Activated CD4-positive, alpha-beta T cell treated with anti-CD3 and anti-CD28 coated beads for 36 hours (primary cell): Measurements from ENCODE around the gene TNFRSF14. TPM values are rescaled to one million over a fixed set of nuclear protein-coding genes. Genes with fewer than 3 reads are reported as not detected.

Experiments used
- ATAC-seq: fragments of 200-7000 bp; cut with Tn5 transposase; one replicate; pipeline ENCODE4 v1.10.0; 2021; ENCODE audit warnings: mild to moderate bottlenecking, moderate library complexity
- CTCF ChIA-PET: fragments of 350-600 bp; sonication (Branson Sonifier 250); formaldehyde crosslinking; loops from one replicate; lab custom pipeline; 2021; ENCODE audit warnings: antibody characterized with exemption; lab: Charles Lee
- POLR2A ChIA-PET: fragments of 350-600 bp; sonication (Branson Sonifier 250); formaldehyde crosslinking; loops from one replicate; lab custom pipeline; 2021; ENCODE audit warnings: antibody characterized with exemption, inconsistent platforms; lab: Charles Lee
- DNase-seq: peaks from one replicate; pipeline ENCODE4 v3.0.0-alpha.2; 2020
- H3K27ac Mint-ChIP-seq: one replicate; pipeline ENCODE4 v1.8.0; 2021; ENCODE audit warnings: mixed read lengths
- H3K27me3 Mint-ChIP-seq: one replicate; pipeline ENCODE4 v1.8.0; 2021; ENCODE audit warnings: mixed read lengths
- H3K36me3 Mint-ChIP-seq: one replicate; pipeline ENCODE4 v1.8.0; 2021; ENCODE audit warnings: low read depth, mixed read lengths
- H3K4me1 Mint-ChIP-seq: one replicate; pipeline ENCODE4 v1.8.0; 2021; ENCODE audit warnings: mixed read lengths
- H3K4me3 Mint-ChIP-seq: one replicate; pipeline ENCODE4 v1.8.0; 2021; ENCODE audit warnings: mild to moderate bottlenecking, moderate library complexity, mixed read lengths
- H3K9me3 Mint-ChIP-seq: one replicate; pipeline ENCODE4 v1.8.0; 2021; ENCODE audit warnings: low read depth, mixed read lengths
- intact Hi-C, 2 experiments: fragments of 100-400 bp; cut with DNase I in 1 of 2; cut with micrococcal nuclease in 1 of 2; formaldehyde crosslinking; loops; one replicate each; pipeline versions ENCODE4 v1.14.2 to v1.15.1; 2022 to 2024; cut with DNase I, micrococcal nuclease
- total RNA-seq, 2 experiments: library from RNA; stranded (reverse); gene quantifications; one replicate each; pipeline ENCODE4 v1.2.3, GENCODE V29; 2021

TNFRSF14 gene
- total RNA-seq, 2 experiments from 2014 or later = 135 to 145 TPM

DNA sequence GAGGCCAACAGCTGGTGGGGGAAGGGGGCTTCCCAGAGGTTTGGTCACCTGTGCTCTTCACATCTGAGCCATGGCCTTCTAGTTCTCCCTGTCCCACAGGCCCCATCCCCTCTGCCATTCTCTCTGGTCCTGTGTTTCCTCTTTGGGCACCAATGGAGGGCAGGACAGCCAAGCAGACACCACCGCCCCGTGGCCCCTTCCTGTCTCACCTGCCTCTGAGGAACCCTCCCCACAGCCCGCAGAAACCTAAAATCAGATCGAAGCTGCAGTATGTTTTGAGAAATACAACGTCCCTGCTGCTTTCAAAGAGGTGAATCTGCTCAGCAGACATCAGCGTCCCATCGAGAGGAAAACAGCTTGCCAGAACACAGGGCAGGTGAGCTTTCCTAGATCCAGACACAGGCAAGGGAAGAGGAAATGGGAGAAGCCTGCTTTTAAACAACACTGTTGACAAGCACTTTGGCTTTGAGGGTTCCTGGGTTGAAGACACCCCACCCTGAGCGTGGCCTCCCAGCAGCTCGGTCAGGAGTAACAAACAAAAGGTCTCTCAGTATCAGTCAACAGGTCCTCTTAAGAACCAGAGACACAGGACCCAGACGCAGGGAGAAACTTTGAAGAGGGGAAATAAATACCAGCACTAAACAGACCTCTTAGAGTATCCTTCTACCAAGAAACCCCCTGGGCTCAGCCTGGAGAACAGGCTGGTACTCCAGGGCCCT, 32.1 kb upstream of the TNFRSF14 start:
- Mint-ChIP-seq H3K4me3 (peak overlapping the region; percentile 77), H3K27ac (peak overlapping the region; percentile 87), H3K36me3 (peaks cover 11% of the 10 kb centered on the region), H3K9me3 (no peaks in the 10 kb centered on the region), H3K27me3 (no peaks in the 10 kb centered on the region), H3K4me1 (peaks cover 42% of the 10 kb centered on the region)
- POLR2A ChIA-PET = interaction anchor here (0.5 kb wide), 1 partner anchor 1014 kb away, joined by 3 read pairs; no protein-coding TSS in a partner anchor
- DNase-seq = peak; percentile 61
- ATAC-seq = no peak
- CTCF ChIA-PET = interaction anchor here (0.6 to 1.3 kb wide), 7 partner anchors 10 to 117 kb away, joined by 3 to 5 read pairs (median 4); no protein-coding TSS in a partner anchor
- intact Hi-C loops = loop anchor here (1.0 to 10.0 kb wide), 3 partner anchors 110 to 1331 kb away; partner anchors contain the start of genes CEP104 (in 1 of the 2), DFFB (in 1 of the 2) and TPRG1L (in 1 of the 2)

DNA sequence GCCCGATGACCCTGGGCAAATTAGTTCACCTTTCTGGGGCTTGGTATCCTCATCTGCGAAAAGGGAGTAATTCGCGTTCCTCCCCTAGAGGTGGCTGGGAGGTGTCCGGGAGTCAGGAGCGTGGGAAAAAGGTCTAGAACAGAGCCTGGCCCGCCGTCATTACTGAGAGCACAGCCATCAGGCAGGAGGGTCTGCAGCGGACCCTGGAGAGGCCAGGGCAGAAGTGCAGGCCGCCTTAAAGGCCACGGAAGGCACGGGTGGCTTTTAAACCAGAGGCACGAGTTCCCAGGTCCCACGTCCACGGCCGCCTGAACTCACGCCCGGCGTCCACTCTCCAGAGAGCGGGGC, 30.6 kb upstream of the TNFRSF14 start:
- Mint-ChIP-seq H3K4me3 (peak overlapping the region; percentile 77), H3K9me3 (no peaks in the 10 kb centered on the region)
- ATAC-seq = no peak

DNA sequence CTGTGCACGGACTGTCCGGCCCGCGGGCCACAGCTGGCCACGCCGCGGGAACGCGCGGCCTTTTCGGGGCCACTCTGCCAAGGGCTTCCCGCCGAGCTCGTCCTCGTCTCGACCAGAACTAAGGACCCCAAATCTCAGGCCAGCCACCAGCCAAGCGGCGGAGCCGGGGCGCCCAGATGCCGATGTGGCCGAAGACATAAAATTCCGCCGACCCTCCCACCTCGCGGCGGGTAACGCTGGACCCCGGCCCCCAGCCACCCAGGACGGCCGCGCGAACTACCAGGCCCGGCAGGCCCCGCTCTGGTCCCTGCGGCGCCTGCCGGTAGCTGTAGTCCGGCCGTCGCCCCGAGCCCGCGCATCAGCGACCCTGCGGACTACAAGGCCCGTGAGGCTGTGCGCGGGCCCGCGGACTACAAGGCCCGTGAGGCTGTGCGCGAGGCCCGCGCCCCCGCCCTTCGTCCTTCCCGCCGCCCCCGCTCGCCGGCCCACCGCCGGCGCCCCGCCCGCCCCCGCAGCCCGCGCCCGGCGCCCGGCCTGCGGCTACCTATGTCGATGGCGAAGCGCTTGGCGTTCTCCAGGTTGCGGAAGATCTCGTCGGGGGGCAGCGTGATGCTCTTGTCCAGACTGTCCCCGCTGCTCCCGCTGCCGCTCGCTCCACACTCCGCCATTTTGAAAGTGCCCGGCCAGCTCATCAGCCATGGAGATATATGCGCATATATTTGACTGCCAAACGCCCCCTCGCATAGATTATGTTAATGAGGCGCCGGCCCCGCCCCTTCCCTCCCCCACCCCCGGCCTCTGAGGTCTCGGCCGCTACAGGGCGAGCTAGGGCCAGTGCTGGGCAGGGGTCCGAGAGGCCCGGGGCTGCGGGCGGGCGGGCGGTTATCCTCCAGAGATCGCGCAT, 30.0 kb upstream of the TNFRSF14 start, which contains the start of gene PANK4:
PANK4 (minus strand) TSS at position 677 of the 904 bp plus-strand sequence; CDS start at position 668, 9 bp downstream.
- ChIA-PET POLR2A (interaction anchor here (0.5 to 1.5 kb wide), 10 partner anchors 18 to 912 kb away, joined by 3 to 6 read pairs (median 3); partner anchors contain the start of genes MORN1 and RER1), CTCF (interaction anchor here (0.6 to 2.4 kb wide), 10 partner anchors 9 to 287 kb away, joined by 3 to 9 read pairs (median 4); partner anchors contain the start of gene TNFRSF14)
- ATAC-seq (peak; percentile 87), DNase-seq (peak; percentile 96)
- Mint-ChIP-seq H3K36me3 (peaks cover 2% of the 10 kb centered on the region), H3K9me3 (no peaks in the 10 kb centered on the region), H3K4me1 (peaks cover 43% of the 10 kb centered on the region), H3K27ac (peak within 1 kb of the TSS; percentile 91), H3K27me3 (peaks cover 3% of the 10 kb centered on the region), H3K4me3 (peak within 1 kb of the TSS; percentile 77)
- intact Hi-C loops = loop anchor here (1.0 to 10.0 kb wide), 12 partner anchors 22 to 1329 kb away; partner anchors contain the start of genes PRXL2B (in 2 of the 2), CEP104 (in 1 of the 2), DFFB (in 1 of the 2) and FAAP20 (in 1 of the 2)

More for the DNA sequence above, 30.6 kb upstream of the TNFRSF14 start:
- H3K36me3 Mint-ChIP-seq = peaks cover 8% of the 10 kb centered on the region
- ChIA-PET POLR2A (interaction anchor here (0.8 to 1.5 kb wide), 3 partner anchors 18 to 298 kb away, joined by 3 to 4 read pairs (median 3); no protein-coding TSS in a partner anchor), CTCF (interaction anchor here (0.9 to 2.4 kb wide), 7 partner anchors 10 to 110 kb away, joined by 3 to 9 read pairs (median 6); partner anchors contain the start of gene TNFRSF14)
- intact Hi-C loops = loop anchor here in 1 of 2 experiments (10.0 kb wide), 2 partner anchors 1099 to 1329 kb away; partner anchors contain the start of genes CEP104, DFFB and TPRG1L
- peak overlapping the region; percentile 87 for H3K27ac Mint-ChIP-seq
- H3K27me3 Mint-ChIP-seq = no peaks in the 10 kb centered on the region
- no peak for DNase-seq
- peaks cover 43% of the 10 kb centered on the region for H3K4me1 Mint-ChIP-seq

DNA sequence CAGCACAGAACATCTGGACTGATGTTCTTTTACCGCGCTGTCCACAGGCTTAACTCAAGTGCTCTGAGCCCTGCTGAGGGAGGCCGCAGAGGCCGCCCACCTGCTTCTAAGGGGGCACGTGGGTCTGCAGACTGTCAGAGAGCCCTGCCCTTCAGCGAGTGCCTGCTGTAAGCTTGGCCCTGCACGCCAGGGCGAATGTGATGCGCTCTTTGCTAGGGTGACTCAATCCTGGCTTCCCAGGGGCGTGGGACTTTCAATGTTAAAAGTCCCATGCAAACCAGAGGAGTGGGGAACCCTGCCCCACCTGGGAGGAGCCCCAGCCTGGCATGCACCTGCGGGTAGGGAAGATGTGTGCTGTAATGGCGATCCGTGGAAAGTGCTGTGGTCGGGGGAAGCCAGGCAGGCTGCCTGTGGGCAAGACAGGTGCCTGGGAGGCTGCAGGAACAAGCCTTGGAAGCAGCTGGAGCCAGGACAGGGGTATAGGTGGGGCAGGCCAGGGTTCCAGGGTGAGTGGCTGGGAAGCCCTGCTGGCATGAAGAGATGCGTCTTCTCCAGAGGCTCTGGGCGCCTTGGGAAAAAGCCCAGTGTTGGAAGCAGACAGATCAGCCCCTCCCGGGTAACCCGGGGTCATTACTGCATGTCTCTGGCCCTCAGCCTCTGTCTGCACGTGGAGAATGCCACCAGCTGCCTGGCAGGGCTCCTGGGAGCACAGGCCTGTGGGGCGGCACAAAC, 29.2 kb upstream of the TNFRSF14 start:
- Mint-ChIP-seq H3K9me3 (no peaks in the 10 kb centered on the region), H3K27me3 (peaks cover 6% of the 10 kb centered on the region), H3K27ac (peak overlapping the region; percentile 4), H3K4me1 (peaks cover 43% of the 10 kb centered on the region), H3K36me3 (no peaks in the 10 kb centered on the region), H3K4me3 (peak overlapping the region; percentile 77)
- intact Hi-C loops = loop anchor here (1.0 to 10.0 kb wide), 12 partner anchors 21 to 1328 kb away; partner anchors contain the start of genes PRXL2B (in 2 of the 2), CEP104 (in 1 of the 2), DFFB (in 1 of the 2) and FAAP20 (in 1 of the 2)
- CTCF ChIA-PET = interaction anchor here (0.6 to 2.4 kb wide), 6 partner anchors 8 to 39 kb away, joined by 3 to 9 read pairs (median 4); no protein-coding TSS in a partner anchor
- DNase-seq = peak; percentile 88
- ATAC-seq = peak; percentile 66
- POLR2A ChIA-PET = interaction anchor here (0.5 to 1.5 kb wide), 6 partner anchors 17 to 912 kb away, joined by 3 to 6 read pairs (median 3); partner anchors contain the start of genes MORN1 and RER1

DNA sequence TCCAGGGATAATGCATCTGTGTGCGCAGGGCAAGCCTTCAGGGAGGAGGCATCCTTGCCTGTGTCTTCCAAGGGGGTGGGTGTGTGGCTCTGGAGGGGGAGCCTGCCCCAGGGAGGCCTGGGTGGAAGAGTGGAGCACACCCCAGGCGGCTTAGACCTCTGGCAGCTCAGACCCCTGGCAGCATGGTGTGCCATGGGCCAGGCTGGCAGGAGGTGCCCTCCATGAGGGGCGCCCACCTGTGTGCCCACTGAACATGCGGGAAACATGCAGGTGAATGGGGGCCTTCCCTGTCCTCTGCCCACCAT, 28.7 kb upstream of the TNFRSF14 start:
- H3K4me3 Mint-ChIP-seq = no peak overlapping the region

DNA sequence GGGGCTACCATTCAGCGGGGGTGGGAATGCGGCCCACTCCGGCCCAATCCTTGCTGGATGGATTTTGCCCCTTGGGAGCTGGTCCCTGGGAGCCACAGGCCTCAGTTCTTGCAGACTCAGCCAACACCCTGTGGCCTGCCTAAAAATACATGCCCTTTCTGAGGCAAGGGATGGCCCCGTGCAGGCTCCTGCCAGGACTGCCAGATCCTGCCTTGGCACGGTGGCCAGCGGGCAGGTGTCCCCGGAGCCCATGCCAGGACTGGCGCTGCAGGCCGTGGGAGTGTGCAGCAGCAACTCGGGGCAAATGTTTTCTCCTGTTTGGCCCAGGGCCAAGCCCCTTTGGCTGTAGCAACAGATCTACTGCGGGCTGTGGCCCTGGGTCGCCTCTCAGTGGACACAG, 28.2 kb upstream of the TNFRSF14 start:
- H3K9me3 Mint-ChIP-seq = no peaks in the 10 kb centered on the region
- H3K36me3 Mint-ChIP-seq = no peaks in the 10 kb centered on the region
- CTCF ChIA-PET = interaction anchor here (0.7 kb wide), 1 partner anchor 12 kb away, joined by 3 read pairs; no protein-coding TSS in a partner anchor
- H3K4me1 Mint-ChIP-seq = peaks cover 37% of the 10 kb centered on the region
- no peak for DNase-seq
- POLR2A ChIA-PET = no interaction called here
- peaks cover 7% of the 10 kb centered on the region for H3K27me3 Mint-ChIP-seq
- no peak for ATAC-seq
- intact Hi-C loops = loop anchor here in 1 of 2 experiments (10.0 kb wide), 2 partner anchors 1097 to 1327 kb away; partner anchors contain the start of genes CEP104, DFFB and TPRG1L
- no peak overlapping the region for H3K27ac Mint-ChIP-seq
- no peak overlapping the region for H3K4me3 Mint-ChIP-seq

More for the DNA sequence above, 28.7 kb upstream of the TNFRSF14 start:
- ATAC-seq = no peak
- Mint-ChIP-seq H3K9me3 (no peaks in the 10 kb centered on the region), H3K4me1 (peaks cover 42% of the 10 kb centered on the region), H3K27ac (no peak overlapping the region), H3K36me3 (no peaks in the 10 kb centered on the region), H3K27me3 (peaks cover 7% of the 10 kb centered on the region)
- intact Hi-C loops = loop anchor here (2.0 to 10.0 kb wide), 5 partner anchors 59 to 1327 kb away; partner anchors contain the start of genes CEP104 (in 1 of the 2), DFFB (in 1 of the 2), FAAP20 (in 1 of the 2) and PEX10 (in 1 of the 2)
- ChIA-PET CTCF (interaction anchor here (2.4 kb wide), 1 partner anchor 12 kb away, joined by 9 read pairs; no protein-coding TSS in a partner anchor), POLR2A (no interaction called here)
- DNase-seq = no peak

DNA sequence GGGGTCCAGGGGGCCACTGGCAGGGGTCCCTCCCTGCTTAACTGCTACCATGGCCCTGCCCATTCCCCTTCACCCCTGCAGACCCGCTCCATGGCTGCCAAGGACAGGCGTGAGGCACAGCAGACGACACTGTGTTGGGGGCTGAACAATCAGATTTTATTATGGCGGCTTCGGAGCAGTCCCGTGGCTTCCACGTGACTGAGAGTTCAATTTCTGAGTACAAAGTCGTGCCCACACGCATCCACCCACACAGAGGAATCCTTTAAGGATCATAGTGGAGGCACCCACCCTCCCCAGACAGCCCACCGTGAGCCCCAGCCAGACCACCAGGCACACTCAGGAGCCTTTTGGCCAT, 27.6 kb upstream of the TNFRSF14 start:
- no peaks in the 10 kb centered on the region for H3K9me3 Mint-ChIP-seq
- no peak overlapping the region for H3K27ac Mint-ChIP-seq
- H3K4me3 Mint-ChIP-seq = peak overlapping the region; percentile 59
- ATAC-seq = no peak
- H3K36me3 Mint-ChIP-seq = no peaks in the 10 kb centered on the region
- ChIA-PET CTCF (interaction anchor here (1.1 kb wide), 1 partner anchor 17 kb away, joined by 3 read pairs; no protein-coding TSS in a partner anchor), POLR2A (no interaction called here)
- no peak for DNase-seq
- H3K4me1 Mint-ChIP-seq = peaks cover 32% of the 10 kb centered on the region
- peaks cover 10% of the 10 kb centered on the region for H3K27me3 Mint-ChIP-seq
- intact Hi-C loops = loop anchor here in 1 of 2 experiments (10.0 kb wide), 2 partner anchors 1096 to 1326 kb away; partner anchors contain the start of genes CEP104, DFFB and TPRG1L

DNA sequence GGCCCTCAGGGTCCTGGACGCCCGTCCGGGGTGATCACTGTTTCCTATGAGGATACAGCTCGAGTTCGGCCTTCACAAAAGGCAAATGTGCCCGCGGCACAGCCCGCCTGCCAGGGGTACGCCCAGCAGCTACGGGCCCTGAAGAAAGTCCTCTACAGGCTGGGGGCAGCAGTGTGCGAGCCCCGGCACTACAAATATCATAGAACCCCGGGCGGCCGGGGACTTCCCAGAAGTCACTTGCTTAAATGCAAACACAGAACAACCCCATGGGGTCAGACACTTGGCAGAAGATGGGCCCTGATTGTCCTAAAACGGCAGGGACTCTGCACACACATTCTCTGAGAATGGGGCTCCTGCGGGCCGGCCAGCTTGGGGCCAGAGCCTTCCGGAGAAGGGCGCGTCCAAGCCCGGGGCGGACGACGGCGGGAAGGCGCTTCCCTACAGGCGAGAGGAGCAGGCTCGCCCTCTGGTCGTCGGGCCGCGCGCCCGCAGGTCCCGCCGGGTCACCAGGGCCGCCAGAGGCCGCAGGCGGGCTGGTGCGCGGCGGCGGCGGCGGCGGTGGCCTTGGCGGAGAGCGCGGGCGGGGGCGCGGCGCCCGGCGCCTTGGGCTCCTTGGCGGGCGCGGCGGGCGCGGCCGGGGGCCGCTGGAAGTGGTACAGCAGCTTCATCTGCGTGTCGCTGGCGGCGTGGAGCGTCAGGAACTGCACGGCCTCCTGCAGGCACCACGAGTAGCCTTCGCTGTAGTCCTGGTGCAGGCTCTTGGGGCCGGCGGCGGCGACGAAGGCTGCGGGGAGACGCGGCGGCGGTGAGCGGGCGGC, 27.0 kb upstream of the TNFRSF14 start:
- intact Hi-C loops = loop anchor here in 1 of 2 experiments (10.0 kb wide), 2 partner anchors 1096 to 1326 kb away; partner anchors contain the start of genes CEP104, DFFB and TPRG1L
- H3K9me3 Mint-ChIP-seq = no peaks in the 10 kb centered on the region
- ChIA-PET POLR2A (interaction anchor here (1.4 kb wide), 1 partner anchor 12 kb away, joined by 4 read pairs; no protein-coding TSS in a partner anchor), CTCF (interaction anchor here (1.1 kb wide), 1 partner anchor 17 kb away, joined by 3 read pairs; no protein-coding TSS in a partner anchor)
- H3K4me1 Mint-ChIP-seq = peaks cover 27% of the 10 kb centered on the region
- peaks cover 10% of the 10 kb centered on the region for H3K27me3 Mint-ChIP-seq
- ATAC-seq (no peak), DNase-seq (peak; percentile 67)
- no peaks in the 10 kb centered on the region for H3K36me3 Mint-ChIP-seq
- H3K27ac Mint-ChIP-seq = no peak overlapping the region
- peak overlapping the region; percentile 59 for H3K4me3 Mint-ChIP-seq
